ENCODE data around the gene EBP.

EBP gene

GRCh38 chrX:48478806-48479205 is 42.8 kb upstream of the EBP start:
- H3K27me3 ChIP-seq (ENCODE audit: insufficient read depth, poor library complexity, severe bottlenecking), result no peaks in the 10 kb centered on the region
- no peak for TF ChIP-seq REST (IDR thresholded peaks at IDR 0.05; ENCODE audit: insufficient replicate concordance, low read depth)
- TF ChIP-seq CTCF (IDR thresholded peaks at IDR 0.05; ENCODE audit: insufficient read depth, low read length), result no peak
- no peak for TF ChIP-seq GABPA (IDR thresholded peaks at IDR 0.05; ENCODE audit: low read depth)
- no peak for TF ChIP-seq POLR2AphosphoS5 (IDR thresholded peaks at IDR 0.05; ENCODE audit: low read depth)
- TF ChIP-seq SPI1 (IDR thresholded peaks at IDR 0.05; ENCODE audit: borderline replicate concordance, low read depth), result no peak
- no peak overlapping the region for H3K4me3 ChIP-seq (replicated peaks; ENCODE audit: insufficient read depth, low read length)
- no peak overlapping the region for H3K27ac ChIP-seq (replicated peaks)
- no peak for DNase-seq (ENCODE audit: low read depth in 1 of 2, low spot score in 1 of 2)

- no peaks in the 10 kb centered on the region for H3K27me3 ChIP-seq (ENCODE audit: insufficient read depth, poor library complexity, severe bottlenecking)
- no peak overlapping the region for H3K4me3 ChIP-seq (replicated peaks; ENCODE audit: insufficient read depth, low read length)
- DNase-seq (ENCODE audit: low read depth in 1 of 2, low spot score in 1 of 2), result no peak
- TF ChIP-seq POLR2AphosphoS5 (IDR thresholded peaks at IDR 0.05; ENCODE audit: low read depth) (no peak), CTCF (IDR thresholded peaks at IDR 0.05; ENCODE audit: insufficient read depth, low read length) (no peak), GABPA (IDR thresholded peaks at IDR 0.05; ENCODE audit: low read depth) (no peak)
- no peak overlapping the region for H3K27ac ChIP-seq (replicated peaks)
These were observed 41.5 kb upstream of the EBP start for GRCh38 chrX:48480142-48480541.

GRCh38 chrX:48480583-48480982 is 41.0 kb upstream of the EBP start:
- Histone ChIP-seq H3K27me3 (ENCODE audit: insufficient read depth, poor library complexity, severe bottlenecking) (no peaks in the 10 kb centered on the region), H3K4me3 (replicated peaks; ENCODE audit: insufficient read depth, low read length) (no peak overlapping the region), H3K27ac (replicated peaks) (no peak overlapping the region)
- TF ChIP-seq SPI1 (IDR thresholded peaks at IDR 0.05; ENCODE audit: borderline replicate concordance, low read depth), result no peak
- TF ChIP-seq GABPA (IDR thresholded peaks at IDR 0.05; ENCODE audit: low read depth), result no peak
- no peak for TF ChIP-seq CTCF (IDR thresholded peaks at IDR 0.05; ENCODE audit: insufficient read depth, low read length)
- no peak for TF ChIP-seq POLR2AphosphoS5 (IDR thresholded peaks at IDR 0.05; ENCODE audit: low read depth)
- no peak for TF ChIP-seq REST (IDR thresholded peaks at IDR 0.05; ENCODE audit: insufficient replicate concordance, low read depth)
- DNase-seq (ENCODE audit: low read depth in 1 of 2, low spot score in 1 of 2), result no peak

GRCh38 chrX:48482526-48482925 is 39.1 kb upstream of the EBP start:
- H3K27ac ChIP-seq (replicated peaks), result no peak overlapping the region
- H3K4me3 ChIP-seq (replicated peaks; ENCODE audit: insufficient read depth, low read length), result no peak overlapping the region
- TF ChIP-seq CTCF (IDR thresholded peaks at IDR 0.05; ENCODE audit: insufficient read depth, low read length), result no peak
- no peak for TF ChIP-seq SPI1 (IDR thresholded peaks at IDR 0.05; ENCODE audit: borderline replicate concordance, low read depth)
- TF ChIP-seq GABPA (IDR thresholded peaks at IDR 0.05; ENCODE audit: low read depth), result no peak
- TF ChIP-seq REST (IDR thresholded peaks at IDR 0.05; ENCODE audit: insufficient replicate concordance, low read depth), result no peak
- no peak for TF ChIP-seq POLR2AphosphoS5 (IDR thresholded peaks at IDR 0.05; ENCODE audit: low read depth)
- H3K27me3 ChIP-seq (ENCODE audit: insufficient read depth, poor library complexity, severe bottlenecking), result no peaks in the 10 kb centered on the region
- no peak for DNase-seq (ENCODE audit: low read depth in 1 of 2, low spot score in 1 of 2)

Data from HL-60 (cell line).